ENCODE results near the gene PPP6R3. TPM values are rescaled to one million over a fixed set of nuclear protein-coding genes. Genes with fewer than 3 reads are reported as not detected.

The PPP6R3 gene
- polyA plus RNA-seq, 1 of the 3 experiments (the other 2 are of a cell fraction) = 28.1 TPM

- Histone ChIP-seq H3K27me3 (ENCODE audit: insufficient read depth) (no peaks in the 10 kb centered on the region), H3K36me3 (replicated peaks in 1 of 2; ENCODE audit: control insufficient read depth in 1 of 2, insufficient read depth in 2 of 2, low read length in 1 of 2) (peaks cover 53 to 55% of the 10 kb centered on the region in 2 experiments), H3K9me2 (no peaks in the 10 kb centered on the region), H3K9ac (no peak overlapping the region), H3K27ac (ENCODE audit: low read depth in 2 of 2, low read length in 1 of 2) (peak overlapping the region in 1 of 2 experiments; percentile 58; a peak in 1 of 4 replicates), H2AFZ (ENCODE audit: low read depth) (no peak overlapping the region), H3K4me1 (ENCODE audit: control insufficient read depth in 1 of 2, insufficient read depth in 2 of 2, low read depth in 1 of 2, low read length in 1 of 2) (peaks cover 14 to 31% of the 10 kb centered on the region in 2 experiments; a peak in 3 of 4 replicates), H3F3A (replicated peaks; ENCODE audit: insufficient read depth) (peaks cover 9% of the 10 kb centered on the region), H3K4me3 (ENCODE audit: low read depth in 2 of 2, low read length in 1 of 2) (no peak overlapping the region), H4K20me1 (ENCODE audit: insufficient read depth) (peaks cover 87% of the 10 kb centered on the region), H3K9me3 (no peaks in the 10 kb centered on the region), H3K4me2 (no peak overlapping the region), H3K79me2 (ENCODE audit: insufficient read depth) (peaks cover 100% of the 10 kb centered on the region)
- POLR2A ChIA-PET = interaction anchor here (1.2 kb wide), 1 partner anchor 9 kb away, joined by 3 read pairs; no protein-coding TSS in a partner anchor
- no peak for TF ChIP-seq EZH2phosphoT487 (IDR thresholded peaks at IDR 0.05; ENCODE audit: borderline replicate concordance, low read depth)
- TF ChIP-seq PBX3 (IDR thresholded peaks at IDR 0.05) = no peak
- TF ChIP-seq, protein P1, sequence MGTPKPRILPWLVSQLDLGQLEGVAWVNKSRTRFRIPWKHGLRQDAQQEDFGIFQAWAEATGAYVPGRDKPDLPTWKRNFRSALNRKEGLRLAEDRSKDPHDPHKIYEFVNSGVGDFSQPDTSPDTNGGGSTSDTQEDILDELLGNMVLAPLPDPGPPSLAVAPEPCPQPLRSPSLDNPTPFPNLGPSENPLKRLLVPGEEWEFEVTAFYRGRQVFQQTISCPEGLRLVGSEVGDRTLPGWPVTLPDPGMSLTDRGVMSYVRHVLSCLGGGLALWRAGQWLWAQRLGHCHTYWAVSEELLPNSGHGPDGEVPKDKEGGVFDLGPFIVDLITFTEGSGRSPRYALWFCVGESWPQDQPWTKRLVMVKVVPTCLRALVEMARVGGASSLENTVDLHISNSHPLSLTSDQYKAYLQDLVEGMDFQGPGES (IDR thresholded peaks at IDR 0.05; ENCODE audit: low read depth, low read length) = no peak
- TF ChIP-seq YY1 (IDR thresholded peaks at IDR 0.05; ENCODE audit: low read depth) = no peak
- TF ChIP-seq FOXM1 (IDR thresholded peaks at IDR 0.05; ENCODE audit: low read depth) = no peak
- TF ChIP-seq POLR2AphosphoS5 (IDR thresholded peaks at IDR 0.05; ENCODE audit: low read depth, low read length) = no peak
- CTCF ChIA-PET = interaction anchor here (1.2 to 1.6 kb wide), 3 partner anchors 8 to 55 kb away, joined by 3 to 5 read pairs (median 3); no protein-coding TSS in a partner anchor
- no peak for DNase-seq
- 95% methylated on average over 5 of the region's 5 CpGs for WGBS (ENCODE audit: low lambda C conversion rate)
Observed at GRCh38 chr11:68528630-68529029, 68.1 kb downstream of the PPP6R3 start.

DNA sequence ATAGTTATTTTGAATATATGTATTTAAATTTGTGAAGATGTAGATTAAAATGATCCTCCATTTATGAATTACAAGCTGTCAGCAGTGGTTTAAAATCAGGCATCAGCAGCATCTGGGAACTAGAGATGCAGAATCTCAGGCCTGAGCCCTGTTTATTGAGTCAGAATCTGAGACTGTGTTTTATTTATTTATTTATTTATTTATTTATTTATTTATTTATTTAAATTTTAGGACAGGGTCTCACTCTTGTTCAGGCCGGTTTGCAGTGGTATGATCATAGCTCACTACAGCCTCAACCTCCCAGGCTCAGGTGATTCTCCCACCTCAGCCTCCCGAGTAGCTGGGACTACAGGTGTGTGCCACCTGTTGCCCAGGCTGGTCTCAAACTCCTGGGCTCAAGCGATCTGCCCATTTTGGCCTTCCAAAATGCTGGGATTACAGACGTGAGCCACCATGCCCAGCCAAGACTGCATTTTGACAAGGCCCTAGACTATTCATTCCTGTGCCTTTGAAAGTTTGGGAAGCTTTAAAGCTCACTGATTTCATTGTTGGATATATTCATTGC is 70.7 kb downstream of the PPP6R3 start:
- CTCF ChIA-PET = no interaction called here
- H3K9me2 ChIP-seq = no peaks in the 10 kb centered on the region
- H3K4me3 ChIP-seq (ENCODE audit: low read depth in 2 of 2, low read length in 1 of 2) = no peak overlapping the region
- POLR2A ChIA-PET = no interaction called here
- H3K4me2 ChIP-seq = no peak overlapping the region
- H3K9me3 ChIP-seq = no peaks in the 10 kb centered on the region
- peaks cover 82% of the 10 kb centered on the region for H4K20me1 ChIP-seq (ENCODE audit: insufficient read depth)
- H3F3A ChIP-seq (replicated peaks; ENCODE audit: insufficient read depth) = no peaks in the 10 kb centered on the region
- no peak for DNase-seq
- peaks cover 99% of the 10 kb centered on the region for H3K79me2 ChIP-seq (ENCODE audit: insufficient read depth)
- H3K27me3 ChIP-seq (ENCODE audit: insufficient read depth) = no peaks in the 10 kb centered on the region
- no peak overlapping the region for H2AFZ ChIP-seq (ENCODE audit: low read depth)
- H3K9ac ChIP-seq = no peak overlapping the region
- H3K27ac ChIP-seq (ENCODE audit: low read depth in 2 of 2, low read length in 1 of 2) = no peak overlapping the region
- WGBS (ENCODE audit: low lambda C conversion rate) = 99% methylated on average over 4 of the region's 4 CpGs
- peaks cover 35 to 51% of the 10 kb centered on the region in 2 experiments for H3K36me3 ChIP-seq (replicated peaks in 1 of 2; ENCODE audit: control insufficient read depth in 1 of 2, insufficient read depth in 2 of 2, low read length in 1 of 2)
- no peak for TF ChIP-seq EP300 (IDR thresholded peaks at IDR 0.05; ENCODE audit: borderline replicate concordance in 1 of 2, low read depth in 1 of 2, low read length in 1 of 2)
- TF ChIP-seq FOXJ3 (CRISPR knock-in tag; IDR thresholded peaks at IDR 0.05) = no peak
- TF ChIP-seq NFIC (IDR thresholded peaks at IDR 0.05; ENCODE audit: borderline replicate concordance) = no peak
- TF ChIP-seq TEAD4 (IDR thresholded peaks at IDR 0.05; ENCODE audit: borderline replicate concordance, insufficient read depth) = no peak
- TF ChIP-seq MAX (IDR thresholded peaks at IDR 0.05; ENCODE audit: low read depth) = no peak
- no peak for TF ChIP-seq TAF1 (IDR thresholded peaks at IDR 0.05; ENCODE audit: borderline replicate concordance, low read depth, low read length)
- no peak for TF ChIP-seq TCF12 (IDR thresholded peaks at IDR 0.05)
- no peak for TF ChIP-seq GATA2 (CRISPR knock-in tag; IDR thresholded peaks at IDR 0.05)
- no peak for TF ChIP-seq MEF2A (IDR thresholded peaks at IDR 0.05; ENCODE audit: borderline replicate concordance, low read depth)
- no peak for TF ChIP-seq RXRA (IDR thresholded peaks at IDR 0.05; ENCODE audit: borderline replicate concordance, low read depth)
- no peak for TF ChIP-seq RCOR1 (IDR thresholded peaks at IDR 0.05; ENCODE audit: low read length)
- TF ChIP-seq PBX3 (IDR thresholded peaks at IDR 0.05) = no peak
- TF ChIP-seq, protein P2, sequence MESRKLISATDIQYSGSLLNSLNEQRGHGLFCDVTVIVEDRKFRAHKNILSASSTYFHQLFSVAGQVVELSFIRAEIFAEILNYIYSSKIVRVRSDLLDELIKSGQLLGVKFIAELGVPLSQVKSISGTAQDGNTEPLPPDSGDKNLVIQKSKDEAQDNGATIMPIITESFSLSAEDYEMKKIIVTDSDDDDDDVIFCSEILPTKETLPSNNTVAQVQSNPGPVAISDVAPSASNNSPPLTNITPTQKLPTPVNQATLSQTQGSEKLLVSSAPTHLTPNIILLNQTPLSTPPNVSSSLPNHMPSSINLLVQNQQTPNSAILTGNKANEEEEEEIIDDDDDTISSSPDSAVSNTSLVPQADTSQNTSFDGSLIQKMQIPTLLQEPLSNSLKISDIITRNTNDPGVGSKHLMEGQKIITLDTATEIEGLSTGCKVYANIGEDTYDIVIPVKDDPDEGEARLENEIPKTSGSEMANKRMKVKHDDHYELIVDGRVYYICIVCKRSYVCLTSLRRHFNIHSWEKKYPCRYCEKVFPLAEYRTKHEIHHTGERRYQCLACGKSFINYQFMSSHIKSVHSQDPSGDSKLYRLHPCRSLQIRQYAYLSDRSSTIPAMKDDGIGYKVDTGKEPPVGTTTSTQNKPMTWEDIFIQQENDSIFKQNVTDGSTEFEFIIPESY (IDR thresholded peaks at IDR 0.05; ENCODE audit: borderline replicate concordance, low read depth) = no peak
- TF ChIP-seq RFX5 (IDR thresholded peaks at IDR 0.05; ENCODE audit: low read length) = no peak
- no peak for TF ChIP-seq YY1 (IDR thresholded peaks at IDR 0.05; ENCODE audit: low read depth)
- no peak for TF ChIP-seq EZH2phosphoT487 (IDR thresholded peaks at IDR 0.05; ENCODE audit: borderline replicate concordance, low read depth)
- H3K4me1 ChIP-seq (ENCODE audit: control insufficient read depth in 1 of 2, insufficient read depth in 2 of 2, low read depth in 1 of 2, low read length in 1 of 2) = peaks cover 1 to 26% of the 10 kb centered on the region in 2 experiments; a peak in 2 of 4 replicates

All from SK-N-SH (cell line).